Measurements from ENCODE around the gene CNTNAP2. TPM values are rescaled to one million over a fixed set of nuclear protein-coding genes. Genes with fewer than 3 reads are reported as not detected.

Gene CNTNAP2
- total and polyA plus RNA-seq, 8 donors = 0.19 to 18.2 (median 0.56) TPM

DNA sequence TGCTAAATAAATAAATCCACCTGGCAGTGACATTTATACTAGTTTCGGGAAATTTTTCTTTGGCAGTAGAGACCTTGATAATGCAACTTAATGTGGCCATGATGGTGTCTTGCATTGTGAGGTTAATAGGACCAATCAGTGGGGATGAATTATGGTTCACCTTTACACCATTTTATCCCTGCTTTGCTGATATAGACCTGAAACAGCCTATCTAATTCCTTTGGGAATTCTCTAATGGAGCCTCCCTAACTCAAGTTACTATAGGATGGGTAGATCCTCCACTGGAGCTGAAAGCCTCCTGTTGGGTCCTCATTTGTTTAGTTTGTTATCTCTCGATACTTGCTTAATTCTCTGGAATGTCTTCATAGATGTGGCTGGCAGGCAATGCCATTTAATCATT lies 276.7 kb downstream of the CNTNAP2 start:
- H3K4me3 ChIP-seq = no peak overlapping the region
- TF ChIP-seq EP300 (IDR thresholded peaks at IDR 0.05) (no peak), POLR2AphosphoS5 (IDR thresholded peaks at IDR 0.05) (no peak), POLR2A (IDR thresholded peaks at IDR 0.05) (no peak)
- TF ChIP-seq, protein P1, sequence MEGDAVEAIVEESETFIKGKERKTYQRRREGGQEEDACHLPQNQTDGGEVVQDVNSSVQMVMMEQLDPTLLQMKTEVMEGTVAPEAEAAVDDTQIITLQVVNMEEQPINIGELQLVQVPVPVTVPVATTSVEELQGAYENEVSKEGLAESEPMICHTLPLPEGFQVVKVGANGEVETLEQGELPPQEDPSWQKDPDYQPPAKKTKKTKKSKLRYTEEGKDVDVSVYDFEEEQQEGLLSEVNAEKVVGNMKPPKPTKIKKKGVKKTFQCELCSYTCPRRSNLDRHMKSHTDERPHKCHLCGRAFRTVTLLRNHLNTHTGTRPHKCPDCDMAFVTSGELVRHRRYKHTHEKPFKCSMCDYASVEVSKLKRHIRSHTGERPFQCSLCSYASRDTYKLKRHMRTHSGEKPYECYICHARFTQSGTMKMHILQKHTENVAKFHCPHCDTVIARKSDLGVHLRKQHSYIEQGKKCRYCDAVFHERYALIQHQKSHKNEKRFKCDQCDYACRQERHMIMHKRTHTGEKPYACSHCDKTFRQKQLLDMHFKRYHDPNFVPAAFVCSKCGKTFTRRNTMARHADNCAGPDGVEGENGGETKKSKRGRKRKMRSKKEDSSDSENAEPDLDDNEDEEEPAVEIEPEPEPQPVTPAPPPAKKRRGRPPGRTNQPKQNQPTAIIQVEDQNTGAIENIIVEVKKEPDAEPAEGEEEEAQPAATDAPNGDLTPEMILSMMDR (IDR thresholded peaks at IDR 0.05) = no peak
- H3K27ac ChIP-seq = no peak overlapping the region
- H3K4me1 ChIP-seq = no peaks in the 10 kb centered on the region
- 67 to 79% (median 77%) methylated on average over 2 of the region's 2 CpGs for WGBS, 5 donors
- no peaks in the 10 kb centered on the region for H3K36me3 ChIP-seq
- H3K9me3 ChIP-seq = peaks cover 0 to 5% (median 0%) of the 10 kb centered on the region in 4 donors
- no peaks in the 10 kb centered on the region for H3K27me3 ChIP-seq
- no peak for DNase-seq
- intact Hi-C loops (cut with DNase I; ENCODE audit: low total_unique reads) = no loop called here

DNA sequence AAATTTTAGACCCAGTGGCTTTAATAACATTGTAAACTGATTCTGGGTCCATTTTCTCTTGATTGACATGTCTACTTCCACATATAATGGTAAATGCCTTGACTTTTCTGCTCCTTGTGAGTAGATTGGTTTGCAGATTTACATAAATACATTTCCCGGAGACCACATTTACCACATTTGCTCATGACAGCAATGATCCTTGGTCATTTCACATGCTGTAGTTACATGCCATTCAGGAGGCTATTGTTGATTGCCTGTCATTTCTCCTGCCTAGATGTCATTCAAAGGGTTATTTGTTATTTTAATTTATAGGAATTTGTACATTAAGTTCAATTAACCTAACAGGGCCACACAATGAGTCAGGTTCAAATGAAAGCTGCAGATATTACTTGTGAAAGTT lies 280.5 kb downstream of the CNTNAP2 start:
- Histone ChIP-seq H3K27me3 (no peaks in the 10 kb centered on the region), H3K36me3 (no peaks in the 10 kb centered on the region), H3K27ac (no peak overlapping the region), H3K9me3 (peaks cover 0 to 7% (median 0%) of the 10 kb centered on the region in 4 donors), H3K4me1 (no peaks in the 10 kb centered on the region), H3K4me3 (no peak overlapping the region)
- 0 to 88% (median 81%) methylated on average over 1 of the region's 1 CpG for WGBS, 5 donors
- TF ChIP-seq POLR2A (IDR thresholded peaks at IDR 0.05) (no peak), POLR2AphosphoS5 (IDR thresholded peaks at IDR 0.05) (no peak), EP300 (IDR thresholded peaks at IDR 0.05) (no peak)
- intact Hi-C loops (cut with DNase I; ENCODE audit: low total_unique reads) = no loop called here
- DNase-seq = no peak

DNA sequence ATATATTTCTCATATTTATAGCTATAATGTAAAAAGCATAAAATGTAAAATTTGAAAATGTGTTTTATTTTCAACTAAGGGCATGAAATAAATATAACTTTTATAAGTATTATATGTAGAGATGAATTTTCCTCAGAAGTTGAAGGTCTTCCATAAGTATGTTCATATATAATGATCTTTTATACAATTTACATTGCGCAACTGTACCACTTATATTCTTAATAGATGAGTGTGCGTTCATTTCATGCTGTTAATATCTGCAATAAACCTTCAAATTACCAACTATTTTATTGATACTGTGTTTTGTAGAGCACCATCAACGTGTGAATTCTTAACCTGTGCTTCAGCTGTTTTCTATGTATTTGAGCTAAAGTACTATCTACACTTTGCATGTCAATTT lies 285.3 kb downstream of the CNTNAP2 start:
- Histone ChIP-seq H3K27me3 (no peaks in the 10 kb centered on the region), H3K4me3 (no peak overlapping the region), H3K27ac (no peak overlapping the region), H3K36me3 (no peaks in the 10 kb centered on the region), H3K4me1 (no peaks in the 10 kb centered on the region), H3K9me3 (peaks cover 0 to 11% (median 4%) of the 10 kb centered on the region in 4 donors)
- no peak for DNase-seq
- intact Hi-C loops (cut with DNase I; ENCODE audit: low total_unique reads) = no loop called here
- WGBS, 5 donors = 77 to 86% (median 80%) methylated on average over 3 of the region's 3 CpGs
- TF ChIP-seq POLR2AphosphoS5 (IDR thresholded peaks at IDR 0.05) (no peak), EP300 (IDR thresholded peaks at IDR 0.05) (no peak), POLR2A (IDR thresholded peaks at IDR 0.05) (no peak)
- TF ChIP-seq, protein P1 (IDR thresholded peaks at IDR 0.05) = no peak

DNA sequence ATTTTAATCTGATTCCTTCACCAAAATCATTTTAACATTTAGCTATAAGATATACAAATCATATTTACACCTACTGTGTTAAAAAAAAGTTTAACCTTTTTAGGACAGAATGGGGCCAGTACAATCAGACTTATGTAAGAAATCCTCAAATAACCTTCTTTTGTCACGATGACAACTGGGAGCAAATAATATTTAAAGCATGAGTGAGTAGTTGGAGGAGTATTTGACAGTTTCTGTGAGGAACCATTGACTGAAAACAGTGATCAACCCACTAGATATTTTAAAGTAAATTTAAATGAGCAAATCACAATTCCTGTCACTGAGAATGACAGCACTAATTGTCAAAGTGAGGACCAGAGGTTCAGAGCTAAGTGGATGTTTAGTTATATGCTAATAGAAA lies 289.1 kb downstream of the CNTNAP2 start:
- DNase-seq = no peak
- Histone ChIP-seq H3K36me3 (no peaks in the 10 kb centered on the region), H3K9me3 (peaks cover 0 to 8% (median 2%) of the 10 kb centered on the region in 4 donors), H3K4me1 (no peaks in the 10 kb centered on the region), H3K27me3 (no peaks in the 10 kb centered on the region), H3K4me3 (no peak overlapping the region), H3K27ac (no peak overlapping the region)
- intact Hi-C loops (cut with DNase I; ENCODE audit: low total_unique reads) = no loop called here
- no peak for TF ChIP-seq POLR2A (IDR thresholded peaks at IDR 0.05)
- TF ChIP-seq EP300 (IDR thresholded peaks at IDR 0.05) = no peak
- no peak for TF ChIP-seq POLR2AphosphoS5 (IDR thresholded peaks at IDR 0.05)
- TF ChIP-seq, protein P1 (IDR thresholded peaks at IDR 0.05) = no peak
- WGBS, 5 donors = 26 to 58% (median 47%) methylated on average over 1 of the region's 1 CpG

DNA sequence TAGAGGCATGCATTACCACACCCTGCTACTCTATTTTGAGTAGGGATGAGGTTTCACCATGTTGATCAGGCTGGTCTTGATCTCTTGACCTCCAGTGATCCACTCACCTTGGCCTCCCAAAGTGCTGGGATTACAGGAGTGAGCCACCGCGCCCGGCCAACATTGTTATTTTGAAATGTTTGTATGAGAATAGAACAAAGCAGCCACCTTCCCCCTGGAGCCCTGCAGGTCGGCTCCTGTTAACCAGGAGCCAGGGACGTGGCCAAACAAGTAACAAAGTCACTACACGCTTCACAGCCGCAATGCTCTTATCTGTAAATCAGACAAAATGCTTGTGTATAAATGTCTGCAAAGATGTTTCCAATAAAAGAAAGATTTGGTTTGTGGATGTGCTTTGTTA lies 295.4 kb downstream of the CNTNAP2 start:
- no peak for DNase-seq
- no peak overlapping the region for H3K4me3 ChIP-seq
- intact Hi-C loops (cut with DNase I; ENCODE audit: low total_unique reads) = no loop called here
- TF ChIP-seq, protein P1 (IDR thresholded peaks at IDR 0.05) = no peak
- WGBS, 5 donors = 45 to 75% (median 62%) methylated on average over 7 of the region's 7 CpGs
- no peaks in the 10 kb centered on the region for H3K4me1 ChIP-seq
- no peak overlapping the region for H3K27ac ChIP-seq
- no peaks in the 10 kb centered on the region for H3K9me3 ChIP-seq
- no peaks in the 10 kb centered on the region for H3K36me3 ChIP-seq
- H3K27me3 ChIP-seq = no peaks in the 10 kb centered on the region

All from stomach (tissue), 9 donors.